Nephron progenitor cell (in vitro differentiated cells): ENCODE results near the gene HTR7.
A peak's percentile ranks its signal among the peaks of the same experiment; 100 is the strongest.

Experiments
- DNase-seq: peaks from one replicate; pipeline ENCODE4 v3.0.0; 2021
- H3K27ac Mint-ChIP-seq: 2 replicates; pipeline ENCODE4 v1.8.0; 2021; ENCODE audit warnings: mild to moderate bottlenecking, moderate library complexity, mixed read lengths
- H3K27me3 Mint-ChIP-seq: 2 replicates; pipeline ENCODE4 v1.8.0; 2021; ENCODE audit warnings: mild to moderate bottlenecking, low read depth, mixed read lengths; ENCODE audit not compliant: poor library complexity
- H3K36me3 Mint-ChIP-seq: 2 replicates; pipeline ENCODE4 v1.8.0; 2021; ENCODE audit warnings: low read depth, mixed read lengths
- H3K4me1 Mint-ChIP-seq: 2 replicates; pipeline ENCODE4 v1.8.0; 2021; ENCODE audit warnings: mixed read lengths
- H3K4me3 Mint-ChIP-seq: 2 replicates; pipeline ENCODE4 v1.8.0; 2021; ENCODE audit warnings: mild to moderate bottlenecking, moderate library complexity, mixed read lengths
- H3K9me3 Mint-ChIP-seq: 2 replicates; pipeline ENCODE4 v1.8.0; 2021; ENCODE audit warnings: mild to moderate bottlenecking, moderate library complexity, mixed read lengths
- CTCF ChIP-seq: fragments of 200-600 bp; sonication (generic); IDR thresholded peaks from 2 replicates; pipeline ENCODE4 v1.5.0; 2021; ENCODE audit warnings: antibody characterized with exemption

Gene HTR7

GRCh38 chr10:90865401-90865800 lies 7.6 kb upstream of the HTR7 start:
- Mint-ChIP-seq H3K9me3 (peaks cover 16% of the 10 kb centered on the region), H3K4me1 (no peaks in the 10 kb centered on the region), H3K27me3 (peaks cover 19% of the 10 kb centered on the region), H3K27ac (no peak overlapping the region), H3K4me3 (no peak overlapping the region), H3K36me3 (peaks cover 10% of the 10 kb centered on the region)
- TF ChIP-seq CTCF, result no peak
- DNase-seq, result no peak

- Mint-ChIP-seq H3K27me3 (peaks cover 42% of the 10 kb centered on the region), H3K27ac (no peak overlapping the region), H3K4me1 (no peaks in the 10 kb centered on the region), H3K9me3 (no peaks in the 10 kb centered on the region), H3K36me3 (no peaks in the 10 kb centered on the region), H3K4me3 (no peak overlapping the region)
- DNase-seq, result no peak
- TF ChIP-seq CTCF, result peak; percentile 74
Observed at GRCh38 chr10:90862908-90863514, 5.2 kb upstream of the HTR7 start.

GRCh38 chr10:90860790-90861189 lies 3.0 kb upstream of the HTR7 start:
- Mint-ChIP-seq H3K4me1 (peaks cover 4% of the 10 kb centered on the region), H3K4me3 (no peak overlapping the region), H3K9me3 (peaks cover 4% of the 10 kb centered on the region), H3K27me3 (peaks cover 52% of the 10 kb centered on the region), H3K27ac (no peak overlapping the region), H3K36me3 (no peaks in the 10 kb centered on the region)
- no peak for DNase-seq
- TF ChIP-seq CTCF, result no peak

GRCh38 chr10:90859321-90859751 lies 1.5 kb upstream of the HTR7 start:
- DNase-seq, result no peak
- peaks cover 65% of the 10 kb centered on the region for H3K27me3 Mint-ChIP-seq
- no peak overlapping the region for H3K27ac Mint-ChIP-seq
- H3K4me1 Mint-ChIP-seq, result peaks cover 4% of the 10 kb centered on the region
- peaks cover 4% of the 10 kb centered on the region for H3K9me3 Mint-ChIP-seq
- peak overlapping the region; percentile 86 for H3K4me3 Mint-ChIP-seq
- TF ChIP-seq CTCF, result no peak
- H3K36me3 Mint-ChIP-seq, result no peaks in the 10 kb centered on the region

- H3K27me3 Mint-ChIP-seq, result peaks cover 65% of the 10 kb centered on the region
- peaks cover 4% of the 10 kb centered on the region for H3K4me1 Mint-ChIP-seq
- no peak for TF ChIP-seq CTCF
- H3K4me3 Mint-ChIP-seq, result peak overlapping the region; percentile 86
- H3K9me3 Mint-ChIP-seq, result peaks cover 4% of the 10 kb centered on the region
- DNase-seq, result no peak
- H3K27ac Mint-ChIP-seq, result no peak overlapping the region
- H3K36me3 Mint-ChIP-seq, result no peaks in the 10 kb centered on the region
Observed at GRCh38 chr10:90858461-90858968, 676 bp upstream of the HTR7 start.
